Retinal pigment epithelial cell (primary cell): ENCODE results near the gene RNASE1.

Experiments used
- DNase-seq: peaks from one replicate; pipeline ENCODE4 v3.0.0-alpha.2; 2010; ENCODE audit warnings: low read depth
- H3K4me3 ChIP-seq: 2 replicates; pipeline ENCODE4 v1.5.1; 2011; ENCODE audit warnings: mild to moderate bottlenecking, low read length, control low read depth, moderate library complexity
- TF ChIP-seq, protein P1 (sequence below): conservative IDR thresholded peaks from 2 replicates; pipeline ENCODE4 v1.5.1; 2011; ENCODE audit warnings: low read depth, low read length, control low read depth, inconsistent platforms

The RNASE1 gene

DNA sequence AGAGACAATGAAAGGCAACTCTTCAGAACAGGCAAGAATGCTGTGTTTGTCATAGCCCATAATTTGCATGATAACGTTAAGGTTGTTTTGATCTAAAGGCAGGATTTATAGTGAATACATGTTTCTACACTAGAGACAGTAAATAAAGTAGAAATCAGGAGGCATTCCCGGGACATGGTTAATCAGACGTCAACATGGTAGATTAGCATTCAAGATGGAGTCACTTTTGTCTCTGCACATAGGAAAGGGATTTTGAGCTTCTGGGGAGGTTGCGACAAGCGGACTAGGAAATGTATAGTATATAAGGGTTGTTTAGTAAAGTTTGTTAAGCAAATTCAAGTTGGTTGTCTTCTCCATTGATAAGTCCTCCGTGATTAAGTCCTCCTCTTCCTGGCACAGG is 2.8 kb upstream of the RNASE1 start:
- no peak overlapping the region for H3K4me3 ChIP-seq
- DNase-seq, result no peak
- TF ChIP-seq, protein P1, sequence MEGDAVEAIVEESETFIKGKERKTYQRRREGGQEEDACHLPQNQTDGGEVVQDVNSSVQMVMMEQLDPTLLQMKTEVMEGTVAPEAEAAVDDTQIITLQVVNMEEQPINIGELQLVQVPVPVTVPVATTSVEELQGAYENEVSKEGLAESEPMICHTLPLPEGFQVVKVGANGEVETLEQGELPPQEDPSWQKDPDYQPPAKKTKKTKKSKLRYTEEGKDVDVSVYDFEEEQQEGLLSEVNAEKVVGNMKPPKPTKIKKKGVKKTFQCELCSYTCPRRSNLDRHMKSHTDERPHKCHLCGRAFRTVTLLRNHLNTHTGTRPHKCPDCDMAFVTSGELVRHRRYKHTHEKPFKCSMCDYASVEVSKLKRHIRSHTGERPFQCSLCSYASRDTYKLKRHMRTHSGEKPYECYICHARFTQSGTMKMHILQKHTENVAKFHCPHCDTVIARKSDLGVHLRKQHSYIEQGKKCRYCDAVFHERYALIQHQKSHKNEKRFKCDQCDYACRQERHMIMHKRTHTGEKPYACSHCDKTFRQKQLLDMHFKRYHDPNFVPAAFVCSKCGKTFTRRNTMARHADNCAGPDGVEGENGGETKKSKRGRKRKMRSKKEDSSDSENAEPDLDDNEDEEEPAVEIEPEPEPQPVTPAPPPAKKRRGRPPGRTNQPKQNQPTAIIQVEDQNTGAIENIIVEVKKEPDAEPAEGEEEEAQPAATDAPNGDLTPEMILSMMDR, result no peak

DNA sequence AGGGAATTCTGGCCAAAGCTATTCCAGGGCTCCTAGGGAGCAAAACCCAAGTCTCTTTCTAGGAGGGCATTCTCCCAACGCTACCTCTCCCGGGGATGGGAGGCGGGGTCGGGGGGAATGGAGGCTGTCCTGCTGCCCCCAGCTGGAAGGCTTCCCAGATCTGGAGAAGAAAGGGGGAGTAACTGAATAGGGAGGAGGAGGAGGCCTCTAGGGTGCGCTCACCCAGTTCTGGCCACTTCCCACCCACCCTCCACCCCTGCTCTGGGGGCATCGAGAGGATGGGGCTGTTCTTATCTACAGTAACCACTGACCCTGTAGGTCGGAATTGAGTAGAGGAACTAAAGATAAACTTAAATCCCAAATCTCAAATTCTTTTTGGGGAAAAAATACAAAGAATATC is 579 bp upstream of the RNASE1 start:
- H3K4me3 ChIP-seq, result no peak overlapping the region
- TF ChIP-seq, protein P1, result no peak
- DNase-seq, result no peak

GRCh38 chr14:20801726-20802125 is 918 bp downstream of the RNASE1 start:
- DNase-seq, result no peak
- H3K4me3 ChIP-seq, result no peak overlapping the region
- TF ChIP-seq, protein P1, result no peak

GRCh38 chr14:20799892-20800544 is 2.6 kb downstream of the RNASE1 start:
- no peak overlapping the region for H3K4me3 ChIP-seq
- no peak for DNase-seq
- TF ChIP-seq, protein P1, result no peak

DNA sequence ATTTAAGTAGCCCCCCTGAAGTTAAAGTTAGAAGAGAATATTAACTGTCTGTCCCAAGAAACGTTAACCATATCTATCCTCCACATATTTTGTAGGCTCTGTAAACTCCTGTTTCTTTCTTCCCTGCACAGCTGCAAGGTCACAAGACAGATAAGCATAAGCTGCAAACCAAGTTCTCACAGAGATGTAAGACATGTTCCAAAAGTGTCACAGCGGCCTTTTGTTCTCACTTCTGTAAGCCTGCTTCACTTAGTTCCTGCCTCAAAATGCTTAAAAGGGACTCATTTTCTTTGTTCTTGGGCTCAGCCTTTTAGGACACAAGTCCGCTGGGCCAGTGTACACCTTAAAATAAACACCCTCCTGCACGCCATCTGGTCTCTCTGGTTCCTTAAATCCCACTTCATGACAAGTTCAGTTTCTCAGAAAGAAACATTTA is 3.2 kb downstream of the RNASE1 start:
- TF ChIP-seq, protein P1, result no peak
- H3K4me3 ChIP-seq, result no peak overlapping the region
- no peak for DNase-seq

GRCh38 chr14:20798932-20799331 is 3.7 kb downstream of the RNASE1 start:
- H3K4me3 ChIP-seq, result no peak overlapping the region
- TF ChIP-seq, protein P1, result no peak
- no peak for DNase-seq

DNA sequence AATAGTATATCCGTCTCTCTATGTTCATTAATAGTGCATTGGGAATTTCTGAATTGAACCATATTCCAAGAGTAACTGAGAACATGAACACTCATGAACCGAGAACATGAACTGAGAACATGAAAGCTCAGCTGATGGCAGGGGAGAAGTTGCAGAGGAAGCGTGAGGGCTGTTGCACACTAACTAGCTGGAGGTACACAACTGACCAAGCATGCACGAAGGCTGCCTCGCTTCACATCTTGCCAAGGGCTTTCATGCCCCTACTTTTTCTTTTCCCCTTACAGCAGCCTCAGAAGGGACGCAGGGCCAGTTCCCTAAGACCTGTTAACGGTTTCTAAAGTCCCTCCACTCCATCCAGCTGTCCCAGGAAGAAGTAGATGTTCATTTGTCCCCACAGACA is 4.3 kb downstream of the RNASE1 start:
- DNase-seq, result no peak
- H3K4me3 ChIP-seq, result no peak overlapping the region
- TF ChIP-seq, protein P1, result no peak
